HFF-Myc (cell line): ENCODE measurements around the gene LDLRAD3.

Experiments
- DNase-seq: peaks from one replicate; pipeline ENCODE4 v3.0.0-alpha.2; 2011; ENCODE audit warnings: low read depth; ENCODE audit errors: extremely low read depth
- H3K4me3 ChIP-seq: replicated peaks from 2 replicates; pipeline ENCODE4 v1.5.1; 2011; ENCODE audit warnings: low read depth, mild to moderate bottlenecking, control low read depth, low read length
- TF ChIP-seq, protein P1 (sequence below): IDR thresholded peaks from 2 replicates; pipeline ENCODE4 v1.5.1; 2012; ENCODE audit warnings: mild to moderate bottlenecking, low read depth, low read length, control low read depth; ENCODE audit errors: missing control alignments

The LDLRAD3 gene

GRCh38 chr11:35933320-35933871, 10.5 kb upstream of the LDLRAD3 start:
- no peak overlapping the region for H3K4me3 ChIP-seq
- no peak for DNase-seq
- TF ChIP-seq, protein P1, sequence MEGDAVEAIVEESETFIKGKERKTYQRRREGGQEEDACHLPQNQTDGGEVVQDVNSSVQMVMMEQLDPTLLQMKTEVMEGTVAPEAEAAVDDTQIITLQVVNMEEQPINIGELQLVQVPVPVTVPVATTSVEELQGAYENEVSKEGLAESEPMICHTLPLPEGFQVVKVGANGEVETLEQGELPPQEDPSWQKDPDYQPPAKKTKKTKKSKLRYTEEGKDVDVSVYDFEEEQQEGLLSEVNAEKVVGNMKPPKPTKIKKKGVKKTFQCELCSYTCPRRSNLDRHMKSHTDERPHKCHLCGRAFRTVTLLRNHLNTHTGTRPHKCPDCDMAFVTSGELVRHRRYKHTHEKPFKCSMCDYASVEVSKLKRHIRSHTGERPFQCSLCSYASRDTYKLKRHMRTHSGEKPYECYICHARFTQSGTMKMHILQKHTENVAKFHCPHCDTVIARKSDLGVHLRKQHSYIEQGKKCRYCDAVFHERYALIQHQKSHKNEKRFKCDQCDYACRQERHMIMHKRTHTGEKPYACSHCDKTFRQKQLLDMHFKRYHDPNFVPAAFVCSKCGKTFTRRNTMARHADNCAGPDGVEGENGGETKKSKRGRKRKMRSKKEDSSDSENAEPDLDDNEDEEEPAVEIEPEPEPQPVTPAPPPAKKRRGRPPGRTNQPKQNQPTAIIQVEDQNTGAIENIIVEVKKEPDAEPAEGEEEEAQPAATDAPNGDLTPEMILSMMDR: no peak

- TF ChIP-seq, protein P1: no peak
- no peak overlapping the region for H3K4me3 ChIP-seq
- DNase-seq: no peak
Measured at GRCh38 chr11:35934271-35934670, 9.6 kb upstream of the LDLRAD3 start.

GRCh38 chr11:35934981-35935380, 8.9 kb upstream of the LDLRAD3 start:
- TF ChIP-seq, protein P1: no peak
- no peak overlapping the region for H3K4me3 ChIP-seq
- no peak for DNase-seq

GRCh38 chr11:35935390-35935789, 8.5 kb upstream of the LDLRAD3 start:
- H3K4me3 ChIP-seq: no peak overlapping the region
- TF ChIP-seq, protein P1: no peak
- DNase-seq: no peak

- TF ChIP-seq, protein P1: no peak
- no peak for DNase-seq
- no peak overlapping the region for H3K4me3 ChIP-seq
Measured at GRCh38 chr11:35937111-35937510, 6.8 kb upstream of the LDLRAD3 start.

DNA sequence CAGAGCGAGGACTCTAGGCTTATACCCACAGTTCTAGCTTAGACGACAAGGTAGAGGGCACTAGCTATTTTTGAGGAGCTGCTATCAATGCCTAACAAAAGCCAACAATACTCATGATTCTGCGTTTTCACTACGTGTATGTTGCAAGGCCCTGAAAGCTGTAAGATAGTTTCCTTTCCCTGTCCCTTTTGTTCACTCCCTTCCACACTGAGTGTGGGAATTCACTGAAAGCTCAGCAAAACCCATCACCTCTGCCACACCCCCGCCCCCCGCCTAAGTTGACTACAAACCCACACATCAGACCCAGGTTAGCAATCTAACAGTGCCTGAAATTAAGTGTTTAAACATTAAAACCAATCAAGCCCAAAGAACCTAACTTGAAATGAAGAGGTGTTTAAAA, 6.2 kb upstream of the LDLRAD3 start:
- H3K4me3 ChIP-seq: no peak overlapping the region
- no peak for DNase-seq
- TF ChIP-seq, protein P1: no peak

DNA sequence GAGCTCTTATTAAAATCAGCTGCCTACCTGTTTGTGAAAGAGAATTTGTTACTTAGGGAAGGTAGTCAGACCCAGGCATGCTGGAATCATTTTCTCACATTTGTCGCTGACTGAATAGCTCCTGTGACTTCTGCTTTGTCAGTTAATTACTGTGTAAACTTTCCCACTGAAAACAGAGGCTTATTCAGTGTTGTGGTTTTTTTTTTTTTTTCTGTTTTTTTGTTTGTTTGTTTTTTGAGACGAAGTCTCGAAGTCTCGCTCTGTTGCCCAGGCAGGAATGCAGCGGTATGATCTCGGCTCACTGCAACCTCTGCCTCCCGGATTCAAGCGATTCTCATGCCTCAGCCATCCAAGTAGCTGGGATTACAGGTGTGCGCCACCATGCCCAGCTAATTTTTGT, 5.6 kb upstream of the LDLRAD3 start:
- TF ChIP-seq, protein P1: no peak
- no peak for DNase-seq
- no peak overlapping the region for H3K4me3 ChIP-seq
